ENCODE data around the gene YAP1.

YAP1 gene

GRCh38 chr11:102148059-102148458, 37.8 kb downstream of the YAP1 start:
- Histone ChIP-seq H3K4me3 (ENCODE audit: low read depth, low read length) (no peak overlapping the region), H3K4me1 (ENCODE audit: control insufficient read depth, insufficient read depth, low read length) (no peaks in the 10 kb centered on the region; the same call in 1 of the 2 replicates), H3K36me3 (ENCODE audit: control insufficient read depth in 2 of 2, insufficient read depth in 1 of 2, low read length in 2 of 2) (no peaks in the 10 kb centered on the region), H3K27ac (ENCODE audit: extremely low read depth, low read depth, low read length) (no peak overlapping the region), H3K9me3 (ENCODE audit: control insufficient read depth, insufficient read depth, low read depth, low read length) (no peaks in the 10 kb centered on the region)
- no peak for TF ChIP-seq ZNF423 (tag by site-specific recombination; IDR thresholded peaks at IDR 0.05)
- CTCF ChIA-PET, result interaction anchor here (0.6 kb wide), 1 partner anchor 10 kb away, joined by 4 read pairs; no protein-coding TSS in a partner anchor
- POLR2A ChIA-PET, result no interaction called here

GRCh38 chr11:102151784-102152525, 41.7 kb downstream of the YAP1 start:
- POLR2A ChIA-PET, result no interaction called here

GRCh38 chr11:102153082-102153481, 42.8 kb downstream of the YAP1 start:
- ChIA-PET CTCF (interaction anchor here (0.7 kb wide), 1 partner anchor 81 kb away, joined by 3 read pairs; no protein-coding TSS in a partner anchor), POLR2A (no interaction called here)
- H3K4me1 ChIP-seq (ENCODE audit: control insufficient read depth, insufficient read depth, low read length), result 0 out of 2 replicates have a peak, but pooled peaks cover 3% of the 10 kb centered on the region
- H3K4me3 ChIP-seq (ENCODE audit: low read depth, low read length), result no peak overlapping the region
- H3K9me3 ChIP-seq (ENCODE audit: control insufficient read depth, insufficient read depth, low read depth, low read length), result no peaks in the 10 kb centered on the region
- TF ChIP-seq ZNF404 (tag by site-specific recombination; IDR thresholded peaks at IDR 0.05), result no peak
- no peak for TF ChIP-seq ZXDB (tag by site-specific recombination; IDR thresholded peaks at IDR 0.05)
- no peak for TF ChIP-seq ZNF184 (tag by site-specific recombination; IDR thresholded peaks at IDR 0.05)
- H3K36me3 ChIP-seq (ENCODE audit: control insufficient read depth in 2 of 2, insufficient read depth in 1 of 2, low read length in 2 of 2), result no peaks in the 10 kb centered on the region
- no peak overlapping the region for H3K27ac ChIP-seq (ENCODE audit: extremely low read depth, low read depth, low read length)

More at GRCh38 chr11:102151784-102152525, 41.7 kb downstream of the YAP1 start:
- H3K4me1 ChIP-seq (ENCODE audit: control insufficient read depth, insufficient read depth, low read length), result no peaks in the 10 kb centered on the region
- CTCF ChIA-PET, result interaction anchor here (0.7 kb wide), 1 partner anchor 533 kb away, joined by 4 read pairs; no protein-coding TSS in a partner anchor
- no peak overlapping the region for H3K4me3 ChIP-seq (ENCODE audit: low read depth, low read length)
- no peak overlapping the region for H3K27ac ChIP-seq (ENCODE audit: extremely low read depth, low read depth, low read length)
- no peaks in the 10 kb centered on the region for H3K9me3 ChIP-seq (ENCODE audit: control insufficient read depth, insufficient read depth, low read depth, low read length)
- H3K36me3 ChIP-seq (ENCODE audit: control insufficient read depth in 2 of 2, insufficient read depth in 1 of 2, low read length in 2 of 2), result no peaks in the 10 kb centered on the region
- TF ChIP-seq ZNF837 (tag by site-specific recombination; IDR thresholded peaks at IDR 0.05), result no peak
- TF ChIP-seq ZNF214 (tag by site-specific recombination; IDR thresholded peaks at IDR 0.05; ENCODE audit: borderline replicate concordance), result no peak
- TF ChIP-seq ZNF510 (tag by site-specific recombination; IDR thresholded peaks at IDR 0.05; ENCODE audit: insufficient replicate concordance), result no peak

GRCh38 chr11:102154806-102155205, 44.6 kb downstream of the YAP1 start:
- no peaks in the 10 kb centered on the region for H3K36me3 ChIP-seq (ENCODE audit: control insufficient read depth in 2 of 2, insufficient read depth in 1 of 2, low read length in 2 of 2)
- H3K9me3 ChIP-seq (ENCODE audit: control insufficient read depth, insufficient read depth, low read depth, low read length), result no peaks in the 10 kb centered on the region
- CTCF ChIA-PET, result no interaction called here
- no peak overlapping the region for H3K4me3 ChIP-seq (ENCODE audit: low read depth, low read length)
- no peak overlapping the region for H3K27ac ChIP-seq (ENCODE audit: extremely low read depth, low read depth, low read length)
- POLR2A ChIA-PET, result no interaction called here
- 0 out of 2 replicates have a peak, but pooled peaks cover 6% of the 10 kb centered on the region for H3K4me1 ChIP-seq (ENCODE audit: control insufficient read depth, insufficient read depth, low read length)
- peak; percentile 66 for TF ChIP-seq PRDM6 (tag by site-specific recombination; IDR thresholded peaks at IDR 0.05)
- no peak for TF ChIP-seq ZNF561 (tag by site-specific recombination; IDR thresholded peaks at IDR 0.05; ENCODE audit: borderline replicate concordance)
- TF ChIP-seq ZNF26 (tag by site-specific recombination; IDR thresholded peaks at IDR 0.05), result no peak

GRCh38 chr11:102155676-102156075, 45.4 kb downstream of the YAP1 start:
- H3K27ac ChIP-seq (ENCODE audit: extremely low read depth, low read depth, low read length), result no peak overlapping the region
- CTCF ChIA-PET, result interaction anchor here (0.6 kb wide), 1 partner anchor 187 kb away, joined by 3 read pairs; no protein-coding TSS in a partner anchor
- POLR2A ChIA-PET, result no interaction called here
- no peaks in the 10 kb centered on the region for H3K36me3 ChIP-seq (ENCODE audit: control insufficient read depth in 2 of 2, insufficient read depth in 1 of 2, low read length in 2 of 2)
- no peaks in the 10 kb centered on the region for H3K9me3 ChIP-seq (ENCODE audit: control insufficient read depth, insufficient read depth, low read depth, low read length)
- no peak for TF ChIP-seq ZNF555 (tag by site-specific recombination; conservative IDR thresholded peaks at IDR 0.05)
- no peak for TF ChIP-seq ZBTB44 (tag by site-specific recombination; IDR thresholded peaks at IDR 0.05)
- TF ChIP-seq OVOL3 (tag by site-specific recombination; IDR thresholded peaks at IDR 0.05), result no peak
- TF ChIP-seq ZNF214 (tag by site-specific recombination; IDR thresholded peaks at IDR 0.05; ENCODE audit: borderline replicate concordance), result no peak
- no peak for TF ChIP-seq FEZF1 (tag by site-specific recombination; IDR thresholded peaks at IDR 0.05)
- no peak for TF ChIP-seq ZNF530 (tag by site-specific recombination; IDR thresholded peaks at IDR 0.05; ENCODE audit: low read depth)
- TF ChIP-seq ZNF2 (tag by site-specific recombination; IDR thresholded peaks at IDR 0.05), result no peak
- TF ChIP-seq KLF8 (tag by site-specific recombination; IDR thresholded peaks at IDR 0.05), result no peak
- TF ChIP-seq ZSCAN16 (tag by site-specific recombination; IDR thresholded peaks at IDR 0.05), result no peak
- no peak for TF ChIP-seq SP2 (tag by site-specific recombination; IDR thresholded peaks at IDR 0.05)
- H3K4me1 ChIP-seq (ENCODE audit: control insufficient read depth, insufficient read depth, low read length), result 0 out of 2 replicates have a peak, but pooled peaks cover 6% of the 10 kb centered on the region
- H3K4me3 ChIP-seq (ENCODE audit: low read depth, low read length), result no peak overlapping the region

Measured in HEK293 (cell line).